ENCODE data around the gene SAP30L. TPM values are rescaled to one million over a fixed set of nuclear protein-coding genes. Genes with fewer than 3 reads are reported as not detected.
A peak's percentile ranks its signal among the peaks of the same experiment; 100 is the strongest.

Gene SAP30L, protein sequence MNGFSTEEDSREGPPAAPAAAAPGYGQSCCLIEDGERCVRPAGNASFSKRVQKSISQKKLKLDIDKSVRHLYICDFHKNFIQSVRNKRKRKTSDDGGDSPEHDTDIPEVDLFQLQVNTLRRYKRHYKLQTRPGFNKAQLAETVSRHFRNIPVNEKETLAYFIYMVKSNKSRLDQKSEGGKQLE
- 10 to 100 TPM; 45.0 to 52.2 (median 49.1) TPM for polyA plus RNA-seq (ENCODE audit: insufficient read length in 4 of 4)

DNA sequence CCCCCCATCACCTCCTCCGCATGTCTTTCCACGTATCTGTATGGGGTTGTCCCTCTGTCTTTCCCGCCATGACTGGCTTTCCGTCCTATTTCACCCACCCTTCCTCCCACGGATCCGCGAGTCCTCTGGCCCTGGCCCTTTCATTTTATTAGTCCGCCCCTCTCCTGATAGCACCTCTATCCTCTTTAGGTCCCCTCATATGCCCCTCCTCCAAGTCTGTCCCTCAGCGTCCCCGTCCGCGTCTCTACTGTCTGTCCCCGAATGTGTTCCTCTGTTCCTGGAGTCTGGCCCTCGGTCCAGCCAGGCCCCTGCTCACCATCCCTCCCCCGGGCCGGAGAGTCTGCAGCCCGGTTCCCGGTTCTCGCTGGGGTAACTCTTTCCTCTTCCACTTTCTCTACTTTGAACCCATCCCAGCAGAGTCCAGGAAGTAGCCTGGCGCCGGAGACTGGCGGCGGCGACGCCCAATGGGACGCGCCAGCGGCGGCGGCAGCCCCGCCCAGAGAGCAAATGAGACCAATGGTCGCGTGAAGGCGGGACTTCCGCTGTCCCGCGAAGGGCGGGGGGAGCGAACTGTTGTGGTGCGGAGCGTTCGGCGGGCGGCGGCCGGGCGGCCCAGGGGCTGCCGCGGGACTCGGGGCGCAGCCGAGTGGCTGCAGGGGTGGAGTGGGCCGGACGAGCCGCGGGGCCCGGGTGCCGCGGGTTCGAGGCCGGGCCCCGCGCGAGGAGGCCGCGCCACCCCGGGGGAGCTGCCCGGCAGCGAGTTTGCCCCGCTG, at the start of gene SAP30L:
Gene SAP30L (plus strand): TSS at position 576 of the 773 bp plus-strand sequence. CDS start 608 bp downstream, outside the sequence.
- DNase-seq (ENCODE audit: low read depth in 4 of 4, low spot score in 2 of 4), result peak; percentile 81 to 93 (median 85)

DNA sequence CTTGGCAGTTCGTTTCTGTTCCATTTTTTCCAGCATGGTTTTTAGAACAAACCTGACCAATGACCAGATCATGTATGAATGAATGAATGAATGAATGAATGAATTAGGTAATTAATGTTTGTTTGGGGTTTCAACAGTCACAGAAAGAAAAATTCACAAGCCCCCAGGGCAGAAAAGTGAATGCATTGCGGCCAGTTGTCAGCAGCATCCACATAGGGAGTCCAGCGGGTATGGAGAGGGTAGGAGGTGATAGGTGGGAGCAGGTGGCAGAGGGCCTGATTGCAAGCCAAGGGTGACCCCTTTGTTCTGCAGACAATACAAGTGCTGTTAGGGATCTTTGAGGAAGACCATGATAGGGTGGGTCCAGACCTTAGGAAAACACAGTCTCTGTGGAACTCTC, 49.7 kb upstream of the SAP30L start:
- DNase-seq (ENCODE audit: low read depth in 4 of 4, low spot score in 2 of 4), result no peak

DNA sequence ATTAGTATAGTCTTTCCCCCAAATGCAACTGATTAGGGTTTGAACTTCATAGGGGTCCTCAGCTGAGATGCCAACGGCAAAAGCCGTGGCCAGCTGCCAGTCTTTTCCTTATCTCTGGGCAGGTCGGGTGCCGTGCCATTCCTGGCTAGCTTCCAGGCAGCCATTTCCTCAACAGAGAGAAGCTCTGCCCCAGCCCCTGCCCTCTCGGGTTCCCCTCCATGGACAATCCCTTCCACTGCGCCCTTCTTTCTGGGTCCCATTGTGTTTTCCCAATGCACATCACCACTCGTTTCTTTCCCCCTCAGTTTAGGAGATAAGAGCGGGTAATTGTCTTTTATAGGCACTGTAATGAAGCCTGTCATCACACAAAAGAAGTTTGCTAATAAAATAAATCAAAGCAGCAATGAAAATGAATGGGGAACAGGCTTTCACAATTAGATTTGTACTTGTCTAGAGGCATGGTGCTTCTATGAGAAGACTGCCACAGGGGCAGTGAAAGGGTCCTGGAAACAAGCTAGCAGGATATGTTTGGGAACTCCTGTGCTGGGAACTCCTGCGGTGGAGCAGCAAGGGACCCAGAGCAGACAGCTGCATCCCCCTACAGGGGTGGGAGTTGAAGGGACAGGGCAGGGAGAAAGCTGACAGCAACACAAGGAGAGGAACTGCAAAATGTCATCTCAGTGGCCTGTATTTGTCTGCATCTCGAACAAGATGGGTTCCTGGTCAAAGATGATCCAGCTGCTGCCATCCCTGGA, 48.0 kb upstream of the SAP30L start:
- DNase-seq (ENCODE audit: low read depth in 4 of 4, low spot score in 2 of 4), result no peak

DNA sequence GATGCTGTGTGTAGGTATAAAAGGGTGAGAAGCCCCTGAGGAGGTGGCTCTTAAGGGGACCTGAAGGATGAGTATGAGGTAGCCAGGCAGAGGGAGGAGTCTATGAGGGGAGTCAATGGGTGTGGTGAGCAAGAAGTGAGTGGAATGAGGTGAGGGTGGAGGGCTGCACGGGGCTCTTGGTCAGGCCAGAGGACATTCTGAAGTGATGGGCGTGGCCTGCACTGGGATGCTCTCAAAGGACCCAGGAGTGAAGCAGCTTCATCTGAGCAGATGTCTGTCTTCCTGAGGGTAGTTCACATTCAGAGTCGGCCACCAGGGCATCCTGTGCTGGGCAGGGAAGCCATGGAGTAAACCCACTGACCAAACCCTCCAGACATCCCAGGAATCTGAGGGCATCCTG, 45.1 kb upstream of the SAP30L start:
- no peak for DNase-seq (ENCODE audit: low read depth in 4 of 4, low spot score in 2 of 4)

DNA sequence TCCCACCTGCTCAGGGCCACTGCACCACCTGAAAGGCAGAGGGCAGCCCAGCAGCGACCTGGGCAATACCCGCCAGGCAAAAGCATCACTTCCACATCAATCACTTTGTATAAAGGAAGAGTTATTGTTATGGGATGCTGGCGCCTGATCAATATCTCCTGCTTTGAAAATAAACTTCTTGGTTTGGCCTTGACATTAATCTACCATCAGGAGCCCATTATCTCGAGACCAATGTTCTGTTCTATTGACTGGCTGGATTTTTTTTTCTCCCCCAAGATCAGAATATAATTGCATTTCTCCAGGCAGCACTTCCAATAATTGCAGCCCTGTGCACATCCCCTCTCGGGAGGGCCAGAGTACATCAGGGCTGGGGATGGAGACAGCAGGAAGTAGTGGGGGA, 44.4 kb upstream of the SAP30L start:
- DNase-seq (ENCODE audit: low read depth in 4 of 4, low spot score in 2 of 4), result no peak

DNA sequence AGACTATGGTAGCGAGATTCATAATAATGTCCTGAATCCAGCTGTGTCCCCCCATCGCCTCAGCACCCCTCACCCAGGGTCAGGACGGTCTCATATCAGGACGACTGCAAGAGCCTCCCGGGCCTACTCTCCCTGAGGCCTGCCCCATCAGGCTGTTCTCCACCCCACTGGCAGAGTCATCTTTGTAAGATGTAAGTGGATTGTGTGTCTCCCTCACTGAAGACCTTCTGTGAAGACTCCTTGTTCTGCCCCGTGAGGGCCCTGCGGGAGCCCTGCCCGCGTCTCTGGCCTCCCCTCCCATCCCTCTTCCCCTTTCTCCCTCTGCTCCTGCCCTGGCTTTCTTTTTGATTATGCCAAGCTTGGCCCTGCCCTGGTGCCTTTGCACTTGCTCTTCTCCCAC, 43.9 kb upstream of the SAP30L start:
- DNase-seq (ENCODE audit: low read depth in 4 of 4, low spot score in 2 of 4), result no peak

DNA sequence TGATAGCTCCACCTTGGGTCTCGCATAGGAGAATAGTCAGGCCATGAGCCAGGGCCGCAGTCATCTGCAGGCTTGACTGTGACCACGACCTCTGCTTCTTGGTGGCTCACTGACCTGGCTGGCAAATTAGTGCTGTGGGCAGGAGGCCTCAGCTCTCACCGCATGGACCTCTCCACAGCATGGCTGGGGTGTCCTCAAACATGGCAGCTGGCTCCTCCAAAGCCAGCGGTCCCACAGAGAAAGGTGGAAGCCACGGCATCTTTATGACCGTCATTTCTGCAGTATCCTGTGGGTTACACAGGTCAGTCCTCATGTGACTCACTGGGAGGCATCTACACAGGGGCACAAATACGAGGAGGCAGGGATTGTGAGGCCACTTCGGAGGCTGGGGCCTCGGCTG, 43.2 kb upstream of the SAP30L start:
- DNase-seq (ENCODE audit: low read depth in 4 of 4, low spot score in 2 of 4), result no peak

DNA sequence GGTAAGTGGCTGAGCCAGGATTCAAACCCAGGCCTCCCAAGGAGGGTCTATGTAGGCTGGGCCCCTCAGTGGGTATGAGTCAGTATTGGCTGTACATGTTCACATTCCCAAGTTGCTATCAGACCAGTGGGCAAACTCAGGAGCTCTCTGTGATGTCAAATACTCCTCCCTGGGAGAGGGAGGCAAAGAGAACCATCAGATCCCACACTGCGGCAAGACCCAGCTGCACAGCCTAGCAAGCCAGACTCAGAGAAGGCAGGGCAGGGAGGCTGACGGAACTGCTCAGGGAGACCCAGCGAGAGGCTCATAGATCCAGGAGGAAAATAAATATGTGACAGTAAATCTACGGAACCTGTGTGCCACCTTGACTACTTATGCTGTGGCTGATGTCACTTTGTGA, 42.6 kb upstream of the SAP30L start:
- DNase-seq (ENCODE audit: low read depth in 4 of 4, low spot score in 2 of 4), result no peak

DNA sequence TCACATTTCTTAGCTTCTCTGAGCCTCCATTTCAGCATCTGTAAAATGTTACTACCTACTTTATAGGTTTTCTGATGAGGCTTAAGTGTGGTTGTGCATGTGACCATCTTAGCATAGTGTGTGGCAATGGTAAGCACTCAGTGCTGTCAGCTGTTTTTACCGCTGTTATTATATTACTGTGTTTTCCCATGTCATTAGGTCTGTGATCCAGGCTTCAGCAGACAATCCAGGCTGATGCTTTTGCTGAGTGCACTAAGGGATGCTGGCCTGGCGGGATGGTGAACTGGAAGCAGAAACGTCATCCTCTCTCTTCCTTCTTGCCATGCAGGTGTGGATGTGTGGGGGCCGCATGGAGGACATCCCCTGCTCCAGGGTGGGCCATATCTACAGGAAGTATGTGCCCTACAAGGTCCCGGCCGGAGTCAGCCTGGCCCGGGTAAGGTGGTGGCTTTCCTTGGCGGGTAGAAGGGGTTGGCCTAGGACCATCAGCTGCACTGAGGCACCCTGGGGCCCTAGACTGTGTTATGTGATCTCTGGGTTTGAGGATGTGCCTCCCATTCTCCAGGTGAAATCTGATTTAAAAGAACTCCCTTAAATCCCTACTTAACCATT, 41.9 kb upstream of the SAP30L start:
- no peak for DNase-seq (ENCODE audit: low read depth in 4 of 4, low spot score in 2 of 4)

DNA sequence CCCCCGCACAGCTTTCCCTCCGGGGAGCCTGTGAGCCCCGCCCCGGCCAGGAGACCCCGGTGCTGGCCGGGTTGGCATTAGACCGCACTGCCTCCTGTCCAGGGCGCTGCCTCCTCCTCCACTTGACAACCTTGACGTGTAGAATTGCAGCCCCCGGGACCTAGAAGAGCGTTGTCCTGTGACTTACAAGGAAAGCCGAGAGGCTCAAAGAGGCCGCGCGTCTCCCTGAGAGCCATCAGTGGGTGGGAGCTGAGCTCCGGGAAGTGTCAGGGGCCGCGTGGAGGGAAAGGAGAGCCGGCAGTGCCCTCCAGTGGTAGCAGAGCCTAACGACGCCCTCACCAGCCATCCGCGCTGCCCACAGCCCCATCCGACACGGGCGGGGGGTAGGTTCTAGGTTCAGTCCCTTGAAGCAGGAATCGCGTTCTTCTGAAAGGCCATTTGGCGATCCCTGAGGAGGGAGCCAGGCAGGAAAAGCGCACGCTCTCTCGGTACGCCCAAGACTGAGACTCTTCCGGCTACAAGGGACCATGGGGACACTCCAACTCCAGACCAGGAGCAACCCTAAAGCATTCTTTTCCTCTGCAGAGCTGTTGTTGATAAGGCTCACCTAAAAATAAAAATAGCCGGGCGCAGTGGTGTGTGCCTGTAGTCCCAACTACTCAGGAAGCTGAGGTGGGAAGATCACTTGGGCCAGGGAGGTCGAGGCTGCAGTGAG, 40.6 kb upstream of the SAP30L start:
- DNase-seq (ENCODE audit: low read depth in 4 of 4, low spot score in 2 of 4), result peak; percentile 36 to 64 (median 51)

DNA sequence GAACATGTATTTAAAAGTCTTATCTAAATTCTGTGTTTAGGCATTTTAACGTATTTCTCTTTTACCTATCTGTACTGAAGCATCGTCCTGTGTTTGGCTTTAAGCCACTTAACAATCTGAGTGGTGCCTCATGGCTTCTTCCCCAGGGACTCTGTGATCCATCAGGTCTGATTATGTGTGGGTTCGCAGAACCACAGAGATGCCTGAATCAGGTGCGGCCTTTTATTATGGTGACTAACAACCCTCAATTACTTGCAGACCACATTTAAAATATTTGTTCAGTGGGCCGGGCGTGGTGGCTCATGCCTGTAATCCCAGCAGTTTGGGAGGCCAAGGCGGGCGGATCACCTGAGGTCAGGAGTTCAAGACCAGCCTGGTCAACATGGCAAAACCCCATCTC, 39.6 kb upstream of the SAP30L start:
- DNase-seq (ENCODE audit: low read depth in 4 of 4, low spot score in 2 of 4), result no peak

DNA sequence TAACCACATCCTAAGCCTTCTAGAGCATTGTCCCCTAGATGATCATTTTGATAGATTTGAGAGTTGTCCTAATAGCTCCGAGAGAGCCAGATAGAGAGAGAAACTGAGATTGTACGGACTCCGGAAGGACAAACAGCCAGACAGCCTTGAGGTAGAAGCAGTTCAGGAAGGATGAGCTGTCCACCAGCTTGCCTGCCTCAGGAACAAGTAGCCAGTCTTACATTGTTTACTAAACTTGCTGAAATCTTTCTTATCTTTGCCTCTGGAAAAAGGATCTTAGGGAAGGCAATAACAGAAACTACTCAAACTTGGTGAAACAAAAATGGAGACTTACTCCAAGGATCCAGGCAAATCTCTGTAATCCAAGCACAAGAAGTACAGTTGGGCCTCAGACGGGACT, 39.0 kb upstream of the SAP30L start:
- no peak for DNase-seq (ENCODE audit: low read depth in 4 of 4, low spot score in 2 of 4)

DNA sequence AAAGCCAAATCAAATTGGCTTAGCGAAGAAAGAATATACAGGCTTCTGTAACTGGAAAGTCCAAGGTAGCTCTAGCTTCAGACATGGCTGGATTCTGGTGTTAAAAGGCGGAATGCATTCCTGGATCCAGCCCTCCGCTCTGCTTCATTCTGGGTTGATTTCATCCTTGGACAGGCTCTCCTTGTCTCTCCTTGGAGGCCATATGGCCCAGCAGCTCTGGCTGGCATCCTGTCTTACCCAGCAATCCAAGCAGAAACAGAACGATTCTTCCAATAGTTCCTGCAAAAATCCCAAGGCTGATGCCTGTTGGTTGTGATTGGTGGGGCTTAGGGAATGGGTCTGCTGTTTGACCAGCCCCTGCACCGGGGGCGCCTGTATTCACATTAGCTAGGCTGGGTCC, 37.0 kb upstream of the SAP30L start:
- DNase-seq (ENCODE audit: low read depth in 4 of 4, low spot score in 2 of 4), result no peak

DNA sequence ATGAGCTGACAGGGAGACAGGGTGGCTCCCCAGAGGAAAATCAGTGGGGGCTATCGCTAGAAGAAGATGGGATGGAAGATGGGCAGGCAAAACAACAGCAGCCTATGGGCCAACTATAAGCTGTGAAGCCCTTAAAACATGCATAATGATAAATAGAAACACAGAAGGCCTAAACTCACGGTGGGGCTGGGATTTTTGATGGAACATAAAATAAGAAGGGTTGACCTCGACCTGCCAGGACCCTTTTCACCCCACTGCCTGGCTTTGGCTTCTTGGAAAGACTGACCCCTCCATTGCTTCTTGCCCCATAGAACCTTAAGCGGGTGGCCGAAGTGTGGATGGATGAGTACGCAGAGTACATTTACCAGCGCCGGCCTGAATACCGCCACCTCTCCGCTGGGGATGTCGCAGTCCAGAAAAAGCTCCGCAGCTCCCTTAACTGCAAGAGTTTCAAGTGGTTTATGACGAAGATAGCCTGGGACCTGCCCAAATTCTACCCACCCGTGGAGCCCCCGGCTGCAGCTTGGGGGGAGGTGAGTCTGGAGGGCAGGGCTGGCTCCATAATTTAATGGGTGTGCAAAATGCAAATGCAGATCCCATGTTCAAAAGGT, 36.5 kb upstream of the SAP30L start:
- DNase-seq (ENCODE audit: low read depth in 4 of 4, low spot score in 2 of 4), result no peak

DNA sequence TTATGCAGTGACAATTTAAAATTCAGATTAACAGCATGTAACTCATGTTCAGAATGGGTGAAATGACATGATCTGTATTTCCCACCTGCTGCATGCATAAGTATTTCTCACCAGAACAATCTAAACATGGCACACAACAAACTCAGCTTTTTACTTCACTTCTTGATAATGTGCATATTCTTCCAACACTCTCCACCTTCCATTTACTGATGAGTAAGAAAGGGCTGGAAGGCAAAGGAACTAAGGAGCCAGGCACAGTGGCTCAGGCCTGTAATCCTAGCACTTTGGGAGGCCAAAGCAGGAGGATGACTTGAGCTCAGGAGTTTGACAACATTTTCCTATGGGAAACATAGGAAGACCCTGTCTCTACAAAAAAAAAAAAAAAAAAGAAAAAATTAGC, 35.8 kb upstream of the SAP30L start:
- no peak for DNase-seq (ENCODE audit: low read depth in 4 of 4, low spot score in 2 of 4)

DNA sequence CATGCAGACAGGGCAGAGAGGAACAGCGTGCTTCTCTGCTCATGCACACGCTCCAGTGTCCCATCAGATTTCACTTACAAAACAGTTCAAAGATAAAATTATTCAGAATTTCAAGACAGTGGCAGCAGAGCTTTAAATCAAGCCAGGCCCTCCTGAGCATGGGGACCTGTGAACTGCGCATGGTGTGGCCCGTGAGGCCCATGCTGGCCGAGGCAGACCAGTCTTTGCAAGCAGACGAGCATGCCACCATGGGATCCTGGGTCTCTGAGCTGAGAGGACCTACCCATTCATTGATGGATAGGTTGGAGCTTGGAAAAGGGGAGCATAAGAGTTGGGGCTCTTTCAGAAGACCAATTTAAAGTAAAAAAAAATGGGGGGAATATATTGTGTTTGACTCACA, 35.0 kb upstream of the SAP30L start:
- no peak for DNase-seq (ENCODE audit: low read depth in 4 of 4, low spot score in 2 of 4)

DNA sequence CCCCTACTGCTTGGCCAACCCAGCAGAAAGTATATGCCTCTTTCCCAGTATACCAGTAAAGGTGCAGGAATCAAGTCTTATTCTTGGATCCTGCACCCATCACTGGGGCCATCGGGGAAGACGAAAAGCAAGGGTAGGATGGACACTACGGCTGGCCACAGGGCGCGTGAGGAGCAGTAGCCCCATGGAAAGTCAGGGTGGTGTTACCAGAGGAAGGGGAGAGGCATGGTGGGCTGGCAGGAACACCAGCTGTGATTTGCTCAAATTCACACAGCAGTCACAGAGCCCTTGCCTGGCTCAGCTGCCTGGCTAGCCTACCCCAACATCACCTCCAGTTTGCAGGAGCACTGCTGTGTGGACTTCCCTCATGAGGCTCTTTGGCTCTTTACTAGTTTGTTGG, 34.5 kb upstream of the SAP30L start:
- no peak for DNase-seq (ENCODE audit: low read depth in 4 of 4, low spot score in 2 of 4)

DNA sequence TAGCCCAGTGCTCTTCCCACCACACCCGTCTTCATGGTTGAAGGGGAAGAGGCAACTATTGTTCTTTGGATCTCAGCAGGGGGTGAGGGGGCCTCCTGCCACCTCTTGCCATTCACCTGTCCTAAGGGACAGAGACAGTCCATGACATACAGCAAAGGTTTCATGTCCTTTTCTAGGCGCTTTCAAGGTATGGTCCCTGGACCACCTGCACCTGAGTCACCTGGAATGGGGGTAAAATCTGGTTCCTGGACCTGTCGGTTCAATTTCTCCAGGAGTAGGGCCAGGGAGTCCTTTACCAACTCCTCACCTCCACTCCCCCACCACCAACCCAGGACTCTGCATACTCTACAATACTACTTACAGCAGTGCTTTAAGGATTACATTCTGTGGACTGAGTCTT, 33.5 kb upstream of the SAP30L start:
- DNase-seq (ENCODE audit: low read depth in 4 of 4, low spot score in 2 of 4), result no peak

DNA sequence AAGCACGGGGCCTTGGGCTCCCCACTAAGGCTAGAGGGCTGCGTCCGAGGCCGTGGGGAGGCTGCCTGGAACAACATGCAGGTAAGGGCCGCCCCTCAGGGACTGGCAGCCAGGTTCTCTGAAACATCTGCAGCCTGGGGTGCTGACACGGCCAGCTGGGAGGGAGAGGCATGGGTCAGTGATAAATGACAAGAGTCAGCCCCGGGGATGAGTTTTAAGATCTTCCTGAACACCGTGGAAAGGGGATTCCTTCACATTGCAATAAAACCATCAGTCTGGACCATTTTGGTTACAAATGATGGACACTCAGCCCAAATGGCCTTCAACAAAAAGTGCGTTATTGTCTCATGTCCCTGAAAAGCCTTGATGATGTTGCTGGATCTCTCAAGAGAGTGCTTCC, 32.9 kb upstream of the SAP30L start:
- no peak for DNase-seq (ENCODE audit: low read depth in 4 of 4, low spot score in 2 of 4)

DNA sequence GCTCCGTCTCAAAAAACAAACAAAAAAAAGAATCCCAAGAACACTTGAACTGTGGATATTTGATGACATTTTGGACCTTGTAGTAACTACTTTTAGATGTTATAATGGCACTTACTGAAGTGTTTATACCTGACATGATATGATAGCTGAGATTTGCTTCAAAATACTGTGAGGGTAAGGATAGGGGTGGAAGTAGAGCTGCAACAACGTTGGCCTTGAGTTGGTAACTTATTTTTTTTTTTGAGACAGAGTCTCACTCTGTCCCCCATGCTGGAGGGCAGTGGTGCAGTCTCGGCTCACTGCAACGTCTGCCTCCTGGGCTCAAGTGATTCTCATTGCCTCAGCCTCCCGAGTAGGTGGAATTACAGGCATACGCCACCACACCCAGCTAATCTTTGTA, 30.7 kb upstream of the SAP30L start:
- no peak for DNase-seq (ENCODE audit: low read depth in 4 of 4, low spot score in 2 of 4)
